DOHH2 (cell line): Measurements from ENCODE around the gene ZDHHC18.
"Not testable (repeated sequence)": the region's sequence is repeated elsewhere in the genome, so short reads cannot be mapped to it uniquely, and the experiment has no call there.

Experiments used
- H3F3A ChIP-seq: fragments of 200-600 bp; sonication (generic), shearing (Covaris generic); 2 replicates; pipeline ENCODE4 v1.6.0; 2016; ENCODE audit warnings: antibody characterized with exemption, mild to moderate bottlenecking; ENCODE audit not compliant: control insufficient read depth, insufficient read depth
- H3K27ac ChIP-seq: fragments of 200-600 bp; sonication (generic); 2 replicates; pipeline ENCODE4 v1.5.1; 2014; ENCODE audit warnings: low read depth, mild to moderate bottlenecking, low read length, moderate library complexity
- H3K27me3 ChIP-seq: fragments of 200-600 bp; sonication (generic); 2 replicates; pipeline ENCODE4 v1.6.1; 2014; ENCODE audit warnings: mild to moderate bottlenecking, low read length, mixed read lengths; ENCODE audit not compliant: control insufficient read depth
- H3K36me3 ChIP-seq: fragments of 200-600 bp; sonication (generic); 2 replicates; pipeline ENCODE4 v1.6.1; 2014; ENCODE audit warnings: mild to moderate bottlenecking, low read length, moderate library complexity, mixed read lengths; ENCODE audit not compliant: control insufficient read depth
- H3K4me1 ChIP-seq: fragments of 200-600 bp; sonication (generic); 2 replicates; pipeline ENCODE4 v1.6.1; 2014; ENCODE audit warnings: mild to moderate bottlenecking, low read length, mixed read lengths; ENCODE audit not compliant: control insufficient read depth
- H3K4me2 ChIP-seq: fragments of 200-600 bp; sonication (generic); 2 replicates; pipeline ENCODE4 v1.6.0; 2014; ENCODE audit warnings: mild to moderate bottlenecking, low read length, moderate library complexity
- H3K4me3 ChIP-seq: fragments of 200-600 bp; sonication (generic); 2 replicates; pipeline ENCODE4 v1.5.1; 2014; ENCODE audit warnings: mild to moderate bottlenecking, low read length, mixed read lengths
- H3K79me2 ChIP-seq: fragments of 200-600 bp; sonication (generic); 2 replicates; pipeline ENCODE4 v1.6.1; 2014; ENCODE audit warnings: mild to moderate bottlenecking, low read length, mixed read lengths; ENCODE audit not compliant: control insufficient read depth
- H3K9me2 ChIP-seq: fragments of 200-600 bp; sonication (generic); replicated peaks from 2 replicates; pipeline ENCODE4 v1.6.1; 2014; ENCODE audit warnings: mild to moderate bottlenecking, low read length, mixed read lengths; ENCODE audit not compliant: control insufficient read depth
- H3K9me3 ChIP-seq: fragments of 200-600 bp; sonication (generic); 2 replicates; pipeline ENCODE4 v1.6.1; 2014; ENCODE audit warnings: antibody characterized with exemption, low read length, mixed read lengths; ENCODE audit not compliant: control insufficient read depth, insufficient read depth
- H4K20me1 ChIP-seq: fragments of 200-600 bp; sonication (generic); 2 replicates; pipeline ENCODE4 v1.6.0; 2014; ENCODE audit warnings: low read depth, mild to moderate bottlenecking, antibody characterized with exemption, low read length, moderate library complexity; ENCODE audit not compliant: control insufficient read depth, insufficient read depth
- CTCF ChIP-seq: fragments of 200-600 bp; sonication (generic); IDR thresholded peaks from one replicate; pipeline ENCODE4 v1.5.1; 2014; ENCODE audit warnings: antibody characterized with exemption, mild to moderate bottlenecking, low read depth, low read length; ENCODE audit not compliant: poor library complexity, severe bottlenecking
- EZH2phosphoT487 ChIP-seq: fragments of 200-600 bp; sonication (generic); IDR thresholded peaks from 2 replicates; pipeline ENCODE4 v1.6.1; 2017; ENCODE audit warnings: borderline replicate concordance, mild to moderate bottlenecking, antibody characterized with exemption, low read length, moderate library complexity, mixed read lengths

The ZDHHC18 gene

GRCh38 chr1:26810105-26810504, 16.4 kb upstream of the ZDHHC18 start:
- H3K27ac ChIP-seq, H3K9me2 ChIP-seq, H3K36me3 ChIP-seq, H4K20me1 ChIP-seq, H3K4me1 ChIP-seq, H3F3A ChIP-seq, H3K27me3 ChIP-seq, H3K79me2 ChIP-seq, H3K9me3 ChIP-seq: not testable (repeated sequence)
- peak; percentile 65 for TF ChIP-seq CTCF
- H3K4me2 ChIP-seq: peak overlapping the region; percentile 37; the same call in 1 of the 2 replicates
- peak overlapping the region; percentile 36 for H3K4me3 ChIP-seq

- TF ChIP-seq CTCF (no peak), EZH2phosphoT487 (no peak)
- no peaks in the 10 kb centered on the region for H3K36me3 ChIP-seq
- H3K79me2 ChIP-seq: no peaks in the 10 kb centered on the region
- no peaks in the 10 kb centered on the region for H3K9me2 ChIP-seq
- H3K4me2 ChIP-seq: no peak overlapping the region
- H4K20me1 ChIP-seq: no peaks in the 10 kb centered on the region
- no peak overlapping the region for H3K27ac ChIP-seq
- H3K4me3 ChIP-seq: no peak overlapping the region
- no peaks in the 10 kb centered on the region for H3K9me3 ChIP-seq
- no peaks in the 10 kb centered on the region for H3K27me3 ChIP-seq
- no peaks in the 10 kb centered on the region for H3F3A ChIP-seq
- 0 out of 2 replicates have a peak, but pooled peaks cover 7% of the 10 kb centered on the region for H3K4me1 ChIP-seq
Measured at GRCh38 chr1:26811057-26811456, 15.4 kb upstream of the ZDHHC18 start.

- Histone ChIP-seq H3K4me1 (0 out of 2 replicates have a peak, but pooled peaks cover 7% of the 10 kb centered on the region), H3K36me3 (no peaks in the 10 kb centered on the region), H3K9me3 (no peaks in the 10 kb centered on the region), H3K79me2 (no peaks in the 10 kb centered on the region), H3K9me2 (no peaks in the 10 kb centered on the region), H3K4me2 (no peak overlapping the region), H3K27ac (no peak overlapping the region), H3K4me3 (no peak overlapping the region), H4K20me1 (no peaks in the 10 kb centered on the region), H3K27me3 (no peaks in the 10 kb centered on the region), H3F3A (no peaks in the 10 kb centered on the region)
- TF ChIP-seq EZH2phosphoT487 (no peak), CTCF (no peak)
Measured at GRCh38 chr1:26811708-26812107, 14.8 kb upstream of the ZDHHC18 start.

- Histone ChIP-seq H3K4me2 (no peak overlapping the region), H3K27ac (no peak overlapping the region), H3K9me2 (no peaks in the 10 kb centered on the region), H3K36me3 (no peaks in the 10 kb centered on the region), H3K9me3 (no peaks in the 10 kb centered on the region), H3K27me3 (no peaks in the 10 kb centered on the region), H3K4me1 (0 out of 2 replicates have a peak, but pooled peaks cover 7% of the 10 kb centered on the region), H4K20me1 (no peaks in the 10 kb centered on the region), H3K4me3 (no peak overlapping the region), H3F3A (no peaks in the 10 kb centered on the region), H3K79me2 (no peaks in the 10 kb centered on the region)
- no peak for TF ChIP-seq CTCF
- TF ChIP-seq EZH2phosphoT487: no peak
Measured at GRCh38 chr1:26814377-26814776, 12.1 kb upstream of the ZDHHC18 start.
